ENCODE results near the gene USP35. TPM values are rescaled to one million over a fixed set of nuclear protein-coding genes. Genes with fewer than 3 reads are reported as not detected.

The USP35 gene
- total and polyA plus RNA-seq, 7 donors, result 1.2 to 23.3 (median 6.7) TPM

DNA sequence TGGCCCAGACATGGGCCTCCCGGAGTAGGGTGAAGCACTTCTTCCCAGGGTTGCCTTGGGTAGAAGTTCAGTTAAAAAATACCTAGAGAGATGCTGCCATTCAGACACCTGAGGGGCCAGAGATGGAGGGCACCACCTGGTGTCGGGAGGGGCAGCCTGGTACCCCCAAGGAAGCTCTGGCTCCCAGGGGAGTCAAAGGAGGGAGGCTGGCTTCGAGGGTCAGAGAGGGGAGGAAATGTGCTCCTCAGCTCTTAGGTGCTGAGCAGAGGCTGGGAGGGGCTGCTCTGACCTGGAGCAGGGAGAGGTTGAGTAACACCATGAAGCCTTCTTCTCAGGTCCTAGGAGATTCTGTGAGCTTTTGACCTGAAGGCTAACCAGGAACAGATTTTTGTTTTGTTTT is 1.1 kb downstream of the USP35 start:
- WGBS, 2 donors, result 55 to 59% methylated on average over 3 of the region's 3 CpGs
- Histone ChIP-seq H3K27me3 (no peaks in the 10 kb centered on the region), H3K36me3 (no peaks in the 10 kb centered on the region), H3K4me1 (peaks cover 0 to 51% (median 39%) of the 10 kb centered on the region in 4 donors), H3K4me3 (peak overlapping the region; percentile 70 to 97 (median 90)), H3K27ac (peak overlapping the region in 2 of 4 donors; percentile 85 to 91), H3K9me3 (no peaks in the 10 kb centered on the region)
- peak; percentile 62 for DNase-seq
- intact Hi-C loops (cut with DNase I), result loop anchor here (2.0 to 5.0 kb wide), 3 partner anchors 27 to 227 kb away; partner anchors contain the start of genes ALG8 and GAB2
- TF ChIP-seq POLR2A (IDR thresholded peaks at IDR 0.05) (no peak), EP300 (IDR thresholded peaks at IDR 0.05) (no peak), POLR2AphosphoS5 (IDR thresholded peaks at IDR 0.05) (no peak)
- TF ChIP-seq, protein P1, sequence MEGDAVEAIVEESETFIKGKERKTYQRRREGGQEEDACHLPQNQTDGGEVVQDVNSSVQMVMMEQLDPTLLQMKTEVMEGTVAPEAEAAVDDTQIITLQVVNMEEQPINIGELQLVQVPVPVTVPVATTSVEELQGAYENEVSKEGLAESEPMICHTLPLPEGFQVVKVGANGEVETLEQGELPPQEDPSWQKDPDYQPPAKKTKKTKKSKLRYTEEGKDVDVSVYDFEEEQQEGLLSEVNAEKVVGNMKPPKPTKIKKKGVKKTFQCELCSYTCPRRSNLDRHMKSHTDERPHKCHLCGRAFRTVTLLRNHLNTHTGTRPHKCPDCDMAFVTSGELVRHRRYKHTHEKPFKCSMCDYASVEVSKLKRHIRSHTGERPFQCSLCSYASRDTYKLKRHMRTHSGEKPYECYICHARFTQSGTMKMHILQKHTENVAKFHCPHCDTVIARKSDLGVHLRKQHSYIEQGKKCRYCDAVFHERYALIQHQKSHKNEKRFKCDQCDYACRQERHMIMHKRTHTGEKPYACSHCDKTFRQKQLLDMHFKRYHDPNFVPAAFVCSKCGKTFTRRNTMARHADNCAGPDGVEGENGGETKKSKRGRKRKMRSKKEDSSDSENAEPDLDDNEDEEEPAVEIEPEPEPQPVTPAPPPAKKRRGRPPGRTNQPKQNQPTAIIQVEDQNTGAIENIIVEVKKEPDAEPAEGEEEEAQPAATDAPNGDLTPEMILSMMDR (IDR thresholded peaks at IDR 0.05), result no peak

DNA sequence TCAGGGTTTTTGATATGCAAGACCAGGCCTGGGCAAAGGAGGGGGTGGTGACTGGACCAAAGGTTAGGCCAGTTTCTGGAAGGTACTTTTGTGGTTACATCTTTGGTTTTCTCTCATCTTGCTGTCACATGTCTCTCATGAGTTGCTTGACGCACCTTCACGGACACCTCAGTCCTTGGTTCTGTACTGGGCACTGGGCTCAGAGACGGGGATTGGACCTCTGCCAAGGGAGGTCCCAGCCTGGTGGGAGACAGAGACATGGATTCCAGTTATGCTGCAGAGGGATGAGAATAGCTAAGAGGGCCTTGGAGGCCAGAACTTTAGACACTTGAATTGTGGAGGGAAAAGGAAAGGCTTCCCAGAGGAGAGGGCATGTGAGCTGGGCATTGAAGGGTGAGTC is 1.7 kb downstream of the USP35 start:
- no peak overlapping the region for H3K27ac ChIP-seq
- 71 to 73% methylated on average over 3 of the region's 3 CpGs for WGBS, 2 donors
- peaks cover 0 to 50% (median 38%) of the 10 kb centered on the region in 4 donors for H3K4me1 ChIP-seq
- H3K4me3 ChIP-seq, result no peak overlapping the region
- no peaks in the 10 kb centered on the region for H3K27me3 ChIP-seq
- TF ChIP-seq, protein P1 (IDR thresholded peaks at IDR 0.05), result no peak
- TF ChIP-seq EP300 (IDR thresholded peaks at IDR 0.05) (no peak), POLR2AphosphoS5 (IDR thresholded peaks at IDR 0.05) (no peak), POLR2A (IDR thresholded peaks at IDR 0.05) (no peak)
- H3K36me3 ChIP-seq, result no peaks in the 10 kb centered on the region
- intact Hi-C loops (cut with DNase I), result no loop called here
- H3K9me3 ChIP-seq, result no peaks in the 10 kb centered on the region
- DNase-seq, result peak; percentile 48

DNA sequence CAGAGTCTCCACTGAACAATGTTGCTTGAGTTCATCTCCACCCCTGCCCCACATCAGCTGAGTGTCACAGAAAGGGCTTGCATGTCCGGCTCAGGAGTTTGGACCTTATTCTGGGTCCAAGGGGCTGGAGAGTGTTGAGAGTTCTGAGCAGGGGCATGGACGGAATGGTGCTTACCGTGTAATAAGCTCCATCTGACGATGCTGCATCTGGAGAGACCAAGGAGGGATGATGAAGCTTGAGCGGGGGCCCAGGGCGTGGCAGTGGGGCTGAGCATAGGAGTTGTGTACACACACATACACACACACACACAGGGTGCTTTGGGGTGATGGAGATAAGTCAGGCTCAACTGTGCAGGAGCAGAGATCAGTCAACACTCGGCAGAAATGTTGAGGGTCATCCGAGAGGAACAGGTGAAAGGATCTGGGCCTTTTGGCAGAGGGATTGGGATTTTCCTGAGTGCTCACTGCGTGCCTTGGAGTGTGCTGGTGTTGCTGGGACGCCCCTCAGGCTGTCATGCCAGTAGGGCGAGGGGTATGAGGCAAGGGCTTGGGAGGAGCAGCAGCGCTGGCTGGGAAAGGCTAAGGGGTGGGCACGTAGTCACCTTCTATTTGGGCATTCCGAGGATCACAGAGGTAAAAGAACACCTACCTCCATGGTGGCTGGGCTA is 2.3 kb downstream of the USP35 start:
- no peaks in the 10 kb centered on the region for H3K27me3 ChIP-seq
- H3K4me1 ChIP-seq, result peaks cover 0 to 44% (median 32%) of the 10 kb centered on the region in 4 donors
- H3K27ac ChIP-seq, result no peak overlapping the region
- TF ChIP-seq POLR2A (IDR thresholded peaks at IDR 0.05) (no peak), POLR2AphosphoS5 (IDR thresholded peaks at IDR 0.05) (no peak), EP300 (IDR thresholded peaks at IDR 0.05) (no peak)
- TF ChIP-seq, protein P1 (IDR thresholded peaks at IDR 0.05), result no peak
- H3K9me3 ChIP-seq, result no peaks in the 10 kb centered on the region
- peak; percentile 48 for DNase-seq
- intact Hi-C loops (cut with DNase I), result no loop called here
- no peak overlapping the region for H3K4me3 ChIP-seq
- no peaks in the 10 kb centered on the region for H3K36me3 ChIP-seq
- 83 to 88% methylated on average over 14 of the region's 14 CpGs for WGBS, 2 donors

DNA sequence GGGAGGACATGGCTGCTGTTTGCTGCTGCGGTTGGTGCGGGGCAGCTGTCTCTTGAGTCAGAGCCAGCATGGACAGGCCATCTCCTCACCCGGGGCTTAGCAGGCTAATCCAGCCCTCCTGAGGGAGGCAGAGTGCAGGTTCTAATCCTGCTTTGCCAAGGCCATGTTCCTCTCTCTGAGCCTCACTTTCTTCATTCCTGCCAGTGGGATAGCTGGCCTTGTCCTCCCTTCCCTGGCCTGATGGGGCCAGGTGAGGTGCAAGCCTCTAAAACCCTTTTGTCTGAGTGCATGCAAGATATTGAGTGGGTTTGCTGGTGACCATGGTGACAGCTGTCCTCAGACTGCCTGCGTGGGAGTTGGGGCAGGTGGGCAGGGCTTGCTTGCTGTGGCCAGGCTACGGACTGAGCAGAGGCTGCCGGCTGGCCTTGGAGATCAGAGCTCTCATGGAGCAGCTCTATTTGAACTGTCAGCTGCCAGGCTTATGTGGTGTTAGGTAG is 3.6 kb downstream of the USP35 start:
- peak; percentile 54 for DNase-seq
- WGBS, 2 donors, result 85 to 88% methylated on average over 6 of the region's 6 CpGs
- peaks cover 0 to 35% (median 23%) of the 10 kb centered on the region in 4 donors for H3K4me1 ChIP-seq
- no peaks in the 10 kb centered on the region for H3K9me3 ChIP-seq
- TF ChIP-seq POLR2AphosphoS5 (IDR thresholded peaks at IDR 0.05) (no peak), POLR2A (IDR thresholded peaks at IDR 0.05) (no peak), EP300 (IDR thresholded peaks at IDR 0.05) (no peak)
- TF ChIP-seq, protein P1 (IDR thresholded peaks at IDR 0.05), result no peak
- no peak overlapping the region for H3K4me3 ChIP-seq
- no peaks in the 10 kb centered on the region for H3K27me3 ChIP-seq
- intact Hi-C loops (cut with DNase I), result no loop called here
- H3K36me3 ChIP-seq, result peaks cover 0 to 5% (median 0%) of the 10 kb centered on the region in 4 donors
- H3K27ac ChIP-seq, result no peak overlapping the region

Measured in sigmoid colon (tissue), 7 donors.